Loucy (cell line): ENCODE measurements around the gene MBOAT7.

Source experiments
- H2AFZ ChIP-seq: fragments of 200-600 bp; sonication (generic); 2 replicates; pipeline ENCODE4 v1.6.0; 2016; ENCODE audit warnings: antibody characterized with exemption, mild to moderate bottlenecking, low read length, moderate library complexity
- H3F3A ChIP-seq: fragments of 200-600 bp; 2 replicates; pipeline ENCODE4 v1.6.0; 2016; ENCODE audit warnings: antibody characterized with exemption, low read depth, mild to moderate bottlenecking
- H3K27me3 ChIP-seq: fragments of 200-600 bp; sonication (generic); 2 replicates; pipeline ENCODE4 v1.6.1; 2014; ENCODE audit warnings: low read length, mild to moderate bottlenecking; ENCODE audit not compliant: insufficient read depth, poor library complexity, severe bottlenecking
- H3K36me3 ChIP-seq: fragments of 200-600 bp; sonication (generic); 2 replicates; pipeline ENCODE4 v1.6.1; 2016; ENCODE audit warnings: low read length; ENCODE audit not compliant: insufficient read depth
- H3K4me1 ChIP-seq: fragments of 200-600 bp; sonication (generic); 2 replicates; pipeline ENCODE4 v1.5.1; 2014; ENCODE audit warnings: low read length, mild to moderate bottlenecking; ENCODE audit not compliant: insufficient read depth, poor library complexity, severe bottlenecking
- H3K4me2 ChIP-seq: fragments of 200-600 bp; sonication (generic); 2 replicates; pipeline ENCODE4 v1.6.0; 2014; ENCODE audit warnings: antibody characterized with exemption, low read length, low read depth, mild to moderate bottlenecking; ENCODE audit not compliant: poor library complexity, severe bottlenecking
- H3K4me3 ChIP-seq: fragments of 200-600 bp; sonication (generic); 2 replicates; pipeline ENCODE4 v1.5.1; 2014; ENCODE audit warnings: low read length, mild to moderate bottlenecking, mixed read lengths; ENCODE audit not compliant: poor library complexity, severe bottlenecking
- H3K79me2 ChIP-seq: fragments of 200-600 bp; sonication (generic); 2 replicates; pipeline ENCODE4 v1.6.1; 2014; ENCODE audit warnings: low read length; ENCODE audit not compliant: insufficient read depth
- H3K9ac ChIP-seq: fragments of 200-600 bp; sonication (generic); 2 replicates; pipeline ENCODE4 v1.6.0; 2014; ENCODE audit warnings: mild to moderate bottlenecking, low read depth, low read length, moderate library complexity; ENCODE audit not compliant: poor library complexity, severe bottlenecking
- H3K9me2 ChIP-seq: fragments of 200-600 bp; sonication (generic); replicated peaks from 2 replicates; pipeline ENCODE4 v1.6.1; 2016; ENCODE audit warnings: low read depth, low read length, mixed read lengths
- H3K9me3 ChIP-seq: fragments of 200-600 bp; sonication (generic); 2 replicates; pipeline ENCODE4 v1.6.1; 2014; ENCODE audit warnings: mild to moderate bottlenecking, antibody characterized with exemption, low read length, low read depth; ENCODE audit not compliant: insufficient read depth
- H4K20me1 ChIP-seq: fragments of 200-600 bp; sonication (generic); 2 replicates; pipeline ENCODE4 v1.6.0; 2014; ENCODE audit warnings: antibody characterized with exemption, low read length, mild to moderate bottlenecking; ENCODE audit not compliant: insufficient read depth, poor library complexity, severe bottlenecking
- EZH2phosphoT487 ChIP-seq: fragments of 200-600 bp; IDR thresholded peaks from 2 replicates; pipeline ENCODE4 v1.6.1; 2018; ENCODE audit warnings: antibody characterized with exemption, mild to moderate bottlenecking, moderate library complexity, borderline replicate concordance
- TF ChIP-seq, protein P1 (sequence below): fragments of 200-600 bp; sonication (generic); conservative IDR thresholded peaks from 2 replicates; pipeline ENCODE4 v1.5.1; 2014; ENCODE audit warnings: mild to moderate bottlenecking, antibody characterized with exemption, low read length

Gene MBOAT7

GRCh38 chr19:54169149-54169740 is 20.1 kb downstream of the MBOAT7 start:
- H3K4me3 ChIP-seq = no peak overlapping the region
- no peak overlapping the region for H2AFZ ChIP-seq
- H3K36me3 ChIP-seq = no peaks in the 10 kb centered on the region
- no peaks in the 10 kb centered on the region for H3K27me3 ChIP-seq
- H3K9ac ChIP-seq = no peak overlapping the region
- no peaks in the 10 kb centered on the region for H3K9me2 ChIP-seq
- no peaks in the 10 kb centered on the region for H4K20me1 ChIP-seq
- H3F3A ChIP-seq = no peaks in the 10 kb centered on the region
- no peak overlapping the region for H3K4me2 ChIP-seq
- no peaks in the 10 kb centered on the region for H3K9me3 ChIP-seq
- no peaks in the 10 kb centered on the region for H3K79me2 ChIP-seq
- TF ChIP-seq, protein P1, sequence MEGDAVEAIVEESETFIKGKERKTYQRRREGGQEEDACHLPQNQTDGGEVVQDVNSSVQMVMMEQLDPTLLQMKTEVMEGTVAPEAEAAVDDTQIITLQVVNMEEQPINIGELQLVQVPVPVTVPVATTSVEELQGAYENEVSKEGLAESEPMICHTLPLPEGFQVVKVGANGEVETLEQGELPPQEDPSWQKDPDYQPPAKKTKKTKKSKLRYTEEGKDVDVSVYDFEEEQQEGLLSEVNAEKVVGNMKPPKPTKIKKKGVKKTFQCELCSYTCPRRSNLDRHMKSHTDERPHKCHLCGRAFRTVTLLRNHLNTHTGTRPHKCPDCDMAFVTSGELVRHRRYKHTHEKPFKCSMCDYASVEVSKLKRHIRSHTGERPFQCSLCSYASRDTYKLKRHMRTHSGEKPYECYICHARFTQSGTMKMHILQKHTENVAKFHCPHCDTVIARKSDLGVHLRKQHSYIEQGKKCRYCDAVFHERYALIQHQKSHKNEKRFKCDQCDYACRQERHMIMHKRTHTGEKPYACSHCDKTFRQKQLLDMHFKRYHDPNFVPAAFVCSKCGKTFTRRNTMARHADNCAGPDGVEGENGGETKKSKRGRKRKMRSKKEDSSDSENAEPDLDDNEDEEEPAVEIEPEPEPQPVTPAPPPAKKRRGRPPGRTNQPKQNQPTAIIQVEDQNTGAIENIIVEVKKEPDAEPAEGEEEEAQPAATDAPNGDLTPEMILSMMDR = no peak
- TF ChIP-seq EZH2phosphoT487 = no peak
- H3K4me1 ChIP-seq = no peaks in the 10 kb centered on the region

GRCh38 chr19:54168174-54168917 is 21.0 kb downstream of the MBOAT7 start:
- Histone ChIP-seq H3K9me3 (no peaks in the 10 kb centered on the region), H3K4me2 (peak overlapping the region; percentile 59), H2AFZ (peak overlapping the region; percentile 80; the same call in 1 of the 2 replicates), H3K4me1 (no peaks in the 10 kb centered on the region), H3K9me2 (no peaks in the 10 kb centered on the region), H4K20me1 (no peaks in the 10 kb centered on the region), H3K79me2 (no peaks in the 10 kb centered on the region), H3K4me3 (peak overlapping the region; percentile 40), H3K27me3 (no peaks in the 10 kb centered on the region), H3K36me3 (no peaks in the 10 kb centered on the region), H3F3A (no peaks in the 10 kb centered on the region), H3K9ac (no peak overlapping the region)
- no peak for TF ChIP-seq EZH2phosphoT487
- TF ChIP-seq, protein P1 = peak; percentile 67

- Histone ChIP-seq H3K27me3 (no peaks in the 10 kb centered on the region), H3K79me2 (peaks cover 17% of the 10 kb centered on the region; the same call in 1 of the 2 replicates), H3K9me3 (no peaks in the 10 kb centered on the region), H3K4me3 (no peak overlapping the region), H3K4me2 (no peak overlapping the region), H3K4me1 (peaks cover 8% of the 10 kb centered on the region), H3K36me3 (no peaks in the 10 kb centered on the region), H3K9ac (no peak overlapping the region), H2AFZ (no peak overlapping the region), H3K9me2 (no peaks in the 10 kb centered on the region), H3F3A (no peaks in the 10 kb centered on the region), H4K20me1 (no peaks in the 10 kb centered on the region)
- TF ChIP-seq EZH2phosphoT487 = no peak
- TF ChIP-seq, protein P1 = no peak
Observed at GRCh38 chr19:54165222-54165621, 24.2 kb downstream of the MBOAT7 start.
